IMR-90 (cell line): ENCODE data around the gene ZDHHC7. TPM values are rescaled to one million over a fixed set of nuclear protein-coding genes. Genes with fewer than 3 reads are reported as not detected.

Experiments
- ATAC-seq: fragments of 200-7000 bp; cut with Tn5 transposase; 2 replicates; pipeline ENCODE4 v1.9.1; 2020; ENCODE audit warnings: low read depth, mild to moderate bottlenecking, moderate library complexity
- BruUV-seq: library from RNA; stranded (reverse); fragments of 400-500 nt; replicated peaks from 2 replicates; lab custom pipeline; 2021; lab: Mats Ljungman, UMichigan
- CTCF ChIA-PET: fragments of 300-600 bp; formaldehyde crosslinking; extraction: SDS; loops from one replicate; lab custom pipeline; 2021; ENCODE audit warnings: antibody characterized with exemption; lab: Yijun Ruan, JAX
- POLR2A ChIA-PET: fragments of 300-600 bp; sonication (Branson Sonifier 250); formaldehyde crosslinking; loops from one replicate; lab custom pipeline; 2022; ENCODE audit warnings: antibody characterized with exemption; ENCODE audit not compliant: unreplicated experiment; lab: Charles Lee
- DNase-seq: peaks from one replicate; pipeline ENCODE4 v3.0.0; 2013
- H2AFZ ChIP-seq: replicated peaks from 2 replicates; pipeline ENCODE3; 2013; ENCODE audit warnings: low read length, mild to moderate bottlenecking; ENCODE audit not compliant: poor library complexity
- H2AK5ac ChIP-seq: 2 replicates; pipeline ENCODE4 v1.6.1; 2013; ENCODE audit warnings: low read depth, low read length, inconsistent platforms
- H2AK9ac ChIP-seq: replicated peaks from 2 replicates; pipeline ENCODE3; 2013; ENCODE audit warnings: mild to moderate bottlenecking, low read depth, low read length, moderate library complexity; ENCODE audit not compliant: poor library complexity
- H2BK120ac ChIP-seq: 2 replicates; pipeline ENCODE4 v1.6.1; 2013; ENCODE audit warnings: low read depth, low read length, inconsistent platforms
- H2BK15ac ChIP-seq: 3 replicates; pipeline ENCODE4 v1.6.1; 2013; ENCODE audit warnings: low read depth, low read length, inconsistent platforms
- H2BK20ac ChIP-seq: 2 replicates; pipeline ENCODE4 v1.6.1; 2013; ENCODE audit warnings: low read depth, mild to moderate bottlenecking, inconsistent platforms, low read length, moderate library complexity
- H2BK5ac ChIP-seq: 2 replicates; pipeline ENCODE4 v1.6.1; 2013; ENCODE audit warnings: mild to moderate bottlenecking, low read depth, low read length, inconsistent platforms; ENCODE audit not compliant: poor library complexity, severe bottlenecking
- H3K14ac ChIP-seq: replicated peaks from 2 replicates; pipeline ENCODE4 v1.6.1; 2013; ENCODE audit warnings: low read depth, low read length, inconsistent platforms
- H3K18ac ChIP-seq: 2 replicates; pipeline ENCODE4 v1.6.1; 2013; ENCODE audit warnings: low read depth, low read length, control low read depth
- H3K23ac ChIP-seq: 2 replicates; pipeline ENCODE4 v1.6.1; 2013; ENCODE audit warnings: low read depth, low read length, inconsistent platforms
- H3K27ac ChIP-seq: 2 replicates; pipeline ENCODE4 v1.5.1; 2013; ENCODE audit warnings: mild to moderate bottlenecking, control low read depth, low read length; ENCODE audit not compliant: insufficient read depth
- H3K27me3 ChIP-seq: 2 replicates; pipeline ENCODE4 v1.6.1; 2013; ENCODE audit warnings: low read length; ENCODE audit not compliant: control insufficient read depth, insufficient read depth
- H3K36me3 ChIP-seq: 2 replicates; pipeline ENCODE4 v1.6.1; 2013; ENCODE audit warnings: low read length, mixed read lengths; ENCODE audit not compliant: control insufficient read depth, insufficient read depth
- H3K4ac ChIP-seq: 2 replicates; pipeline ENCODE4 v1.6.1; 2013; ENCODE audit warnings: low read depth, low read length, inconsistent platforms
- H3K4me1 ChIP-seq: 2 replicates; pipeline ENCODE4 v1.6.1; 2013; ENCODE audit warnings: low read length, mixed read lengths; ENCODE audit not compliant: control insufficient read depth, insufficient read depth
- H3K4me2 ChIP-seq: 2 replicates; pipeline ENCODE4 v1.6.1; 2013; ENCODE audit warnings: low read depth, mild to moderate bottlenecking, control low read depth, low read length, moderate library complexity
- H3K4me3 ChIP-seq: 2 replicates; pipeline ENCODE4 v1.5.1; 2013; ENCODE audit warnings: low read depth, mild to moderate bottlenecking, control low read depth, low read length, moderate library complexity; ENCODE audit not compliant: insufficient read depth
- H3K56ac ChIP-seq: 2 replicates; pipeline ENCODE4 v1.6.1; 2013; ENCODE audit warnings: low read length, inconsistent platforms; ENCODE audit not compliant: insufficient read depth; ENCODE audit errors: extremely low read depth
- H3K79me1 ChIP-seq, 2 experiments: 2 replicates each; pipeline ENCODE4 v1.6.1; 2013; ENCODE audit warnings: low read length in 2 of 2, inconsistent platforms in 1 of 2, low read depth in 1 of 2
- H3K9ac ChIP-seq: 2 replicates; pipeline ENCODE4 v1.6.1; 2013; ENCODE audit warnings: low read depth, low read length, control low read depth
- H3K9me1 ChIP-seq: 2 replicates; pipeline ENCODE4 v1.6.1; 2013; ENCODE audit warnings: low read length, inconsistent platforms; ENCODE audit not compliant: insufficient read depth
- H3K9me3 ChIP-seq: 2 replicates; pipeline ENCODE4 v1.6.1; 2013; ENCODE audit warnings: low read length; ENCODE audit not compliant: control insufficient read depth, insufficient read depth
- H4K20me1 ChIP-seq: 2 replicates; pipeline ENCODE4 v1.6.1; 2013; ENCODE audit warnings: low read length, inconsistent platforms; ENCODE audit not compliant: insufficient read depth
- H4K5ac ChIP-seq: 2 replicates; pipeline ENCODE4 v1.6.1; 2013; ENCODE audit warnings: mild to moderate bottlenecking, low read depth, low read length, control low read depth
- H4K8ac ChIP-seq, 2 experiments: 2 replicates each; pipeline ENCODE4 v1.6.1; 2013; ENCODE audit warnings: low read depth in 2 of 2, low read length in 2 of 2, control low read depth in 1 of 2, inconsistent platforms in 1 of 2
- H4K91ac ChIP-seq: 2 replicates; pipeline ENCODE4 v1.6.1; 2013; ENCODE audit warnings: low read depth, low read length, inconsistent platforms; ENCODE audit not compliant: insufficient read depth
- CHD1 ChIP-seq: IDR thresholded peaks from 2 replicates; pipeline ENCODE4 v1.6.1; 2012; ENCODE audit warnings: low read depth, low read length, improper control_type of control experiment
- RAD21 ChIP-seq: IDR thresholded peaks from 2 replicates; pipeline ENCODE4 v1.6.1; 2012; ENCODE audit warnings: low read length, improper control_type of control experiment
- WGBS, 2 experiments: methylation state at CpG; one replicate each; pipeline versions ENCODE4 v1.1.5 to v1.1.7; 2013; ENCODE audit warnings: missing lambda C conversion rate in 2 of 2; ENCODE audit not compliant: insufficient read length in 1 of 2; ENCODE audit errors: extremely low coverage in 2 of 2; 5-methylcytosine and 5-hydroxymethylcytosine counted together
- dilution Hi-C: fragments of 300-500 bp; cut with HindIII; formaldehyde crosslinking; loops from one replicate; pipeline ENCODE4 v1.14.3; 2018; ENCODE audit warnings: low sequenced_read_pairs; ENCODE audit not compliant: unreplicated experiment
- in situ Hi-C: fragments of 300-500 bp; cut with MboI; formaldehyde crosslinking; loops from 3 replicates; pipeline ENCODE4 v1.14.3; 2019; ENCODE audit warnings: low sequenced_read_pairs, inconsistent platforms, mixed read lengths
- intact Hi-C: fragments of 100-400 bp; cut with micrococcal nuclease; formaldehyde crosslinking; loops from 2 replicates; pipeline ENCODE4 v1.10.0; 2022
- polyA plus RNA-seq, 3 experiments: library from polyadenylated mRNA; depleted of rRNA; stranded (reverse); fragments of >200 nt; gene quantifications; 2 replicates each; pipeline ENCODE4 v1.2.3, GENCODE V29; 2012; ENCODE audit warnings: low replicate concordance in 1 of 3
- total RNA-seq: library from RNA; depleted of rRNA; stranded (reverse); fragments of >200 nt; gene quantifications from 2 replicates; pipeline ENCODE4 v1.2.3, GENCODE V29; 2012
- TF ChIP-seq, protein P1 (sequence below): conservative IDR thresholded peaks from 2 replicates; pipeline ENCODE4 v1.5.1; 2012; ENCODE audit warnings: mild to moderate bottlenecking, low read depth, low read length, improper control_type of control experiment

Gene ZDHHC7
- total and polyA plus RNA-seq, 2 of the 4 experiments (the other 2 are of a cell fraction), result 80.1 to 97.1 TPM

DNA sequence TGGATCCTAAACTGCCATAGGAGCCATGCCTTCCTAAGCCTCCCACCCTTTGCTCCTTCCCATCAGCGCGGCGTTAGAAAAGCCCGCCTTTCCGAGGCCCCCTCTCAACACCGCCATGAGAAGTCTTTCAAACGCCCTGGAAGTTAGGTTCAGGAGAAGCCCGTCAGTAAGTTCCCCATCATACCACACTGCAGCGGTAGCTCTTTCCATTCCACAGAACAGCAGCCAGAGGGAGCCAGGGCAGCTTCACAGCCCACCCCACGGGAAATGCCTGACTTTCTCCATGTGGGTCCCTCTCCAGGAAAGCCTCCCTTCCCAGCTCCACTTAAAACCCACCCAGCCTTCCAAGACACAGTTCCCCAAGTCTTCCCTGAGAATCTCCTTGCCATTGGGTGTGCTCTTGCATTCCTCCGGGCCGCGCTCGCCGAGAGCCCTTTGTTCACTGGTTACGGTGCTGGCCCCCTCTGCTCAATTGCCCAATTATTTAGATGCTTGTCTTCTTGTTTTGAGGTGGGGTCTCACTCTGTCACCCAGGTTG, 44.9 kb upstream of the ZDHHC7 start:
- ChIA-PET CTCF (interaction anchor here (1.1 kb wide), 1 partner anchor 79 kb away, joined by 4 read pairs; no protein-coding TSS in a partner anchor), POLR2A (no interaction called here)
- Histone ChIP-seq H3K18ac (no peak overlapping the region; the same call in 1 of the 2 replicates), H3K4ac (peak overlapping the region; percentile 13), H3K56ac (no peak overlapping the region), H3K9me1 (peaks cover 4% of the 10 kb centered on the region), H2AK5ac (no peak overlapping the region; the same call in 1 of the 2 replicates), H3K23ac (no peak overlapping the region), H2BK20ac (no peak overlapping the region), H3K79me1 (peaks cover 9 to 25% of the 10 kb centered on the region in 2 experiments; a peak in 3 of 4 replicates), H3K4me1 (peaks cover 8% of the 10 kb centered on the region), H2BK120ac (0 out of 2 replicates have a peak overlapping the region, but pooled peaks have one; percentile 23), H2BK15ac (no peak overlapping the region), H2AFZ (peak overlapping the region; percentile 83), H3K27me3 (no peaks in the 10 kb centered on the region), H2BK5ac (no peak overlapping the region), H4K91ac (no peak overlapping the region), H4K20me1 (peaks cover 21% of the 10 kb centered on the region), H3K36me3 (no peaks in the 10 kb centered on the region), H3K9me3 (no peaks in the 10 kb centered on the region), H4K8ac (no peak overlapping the region; a peak in 1 of 4 replicates), H4K5ac (peak overlapping the region; percentile 18; the same call in 1 of the 2 replicates), H3K14ac (no peak overlapping the region), H3K27ac (no peak overlapping the region), H3K4me3 (no peak overlapping the region), H3K9ac (no peak overlapping the region), H3K4me2 (peak overlapping the region; percentile 91; the same call in 1 of the 2 replicates), H2AK9ac (peak overlapping the region; percentile 49)
- in situ Hi-C loops (no loop called here), intact Hi-C loops (no loop called here), dilution Hi-C loops (no loop called here)
- WGBS, 2 experiments, result 67% methylated on average over 4 of the region's 16 CpGs; no CpG with 5 or more reads in 1 of the 2 experiments
- BruUV-seq, result no TSS peak
- peak; percentile 36 for DNase-seq
- TF ChIP-seq CHD1, result no peak
- TF ChIP-seq, protein P1, sequence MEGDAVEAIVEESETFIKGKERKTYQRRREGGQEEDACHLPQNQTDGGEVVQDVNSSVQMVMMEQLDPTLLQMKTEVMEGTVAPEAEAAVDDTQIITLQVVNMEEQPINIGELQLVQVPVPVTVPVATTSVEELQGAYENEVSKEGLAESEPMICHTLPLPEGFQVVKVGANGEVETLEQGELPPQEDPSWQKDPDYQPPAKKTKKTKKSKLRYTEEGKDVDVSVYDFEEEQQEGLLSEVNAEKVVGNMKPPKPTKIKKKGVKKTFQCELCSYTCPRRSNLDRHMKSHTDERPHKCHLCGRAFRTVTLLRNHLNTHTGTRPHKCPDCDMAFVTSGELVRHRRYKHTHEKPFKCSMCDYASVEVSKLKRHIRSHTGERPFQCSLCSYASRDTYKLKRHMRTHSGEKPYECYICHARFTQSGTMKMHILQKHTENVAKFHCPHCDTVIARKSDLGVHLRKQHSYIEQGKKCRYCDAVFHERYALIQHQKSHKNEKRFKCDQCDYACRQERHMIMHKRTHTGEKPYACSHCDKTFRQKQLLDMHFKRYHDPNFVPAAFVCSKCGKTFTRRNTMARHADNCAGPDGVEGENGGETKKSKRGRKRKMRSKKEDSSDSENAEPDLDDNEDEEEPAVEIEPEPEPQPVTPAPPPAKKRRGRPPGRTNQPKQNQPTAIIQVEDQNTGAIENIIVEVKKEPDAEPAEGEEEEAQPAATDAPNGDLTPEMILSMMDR, result peak; percentile 44
- TF ChIP-seq RAD21, result peak; percentile 35; the same call in 1 of the 2 replicates
- ATAC-seq, result peak; percentile 71
